Measurements from ENCODE around the gene CLNS1A. TPM values are rescaled to one million over a fixed set of nuclear protein-coding genes. Genes with fewer than 3 reads are reported as not detected.

The CLNS1A gene

GRCh38 chr11:77568916-77569675 lies 68.5 kb downstream of the CLNS1A start:
- no peaks in the 10 kb centered on the region for H3K9me3 ChIP-seq (replicated peaks in 1 of 2; ENCODE audit: control insufficient read depth in 2 of 2, insufficient read depth in 1 of 2, low read depth in 1 of 2, low read length in 2 of 2)
- H2AFZ ChIP-seq (ENCODE audit: low read length): no peak overlapping the region
- H3K4me2 ChIP-seq (ENCODE audit: insufficient read depth, low read length, poor library complexity, severe bottlenecking): no peak overlapping the region
- DNase-seq (ENCODE audit: low spot score): no peak
- H3K9ac ChIP-seq (ENCODE audit: low read depth, low read length, poor library complexity): no peak overlapping the region
- H2BK120ac ChIP-seq (ENCODE audit: low read depth, low read length): no peak overlapping the region
- H3K36me3 ChIP-seq (replicated peaks in 1 of 2; ENCODE audit: control insufficient read depth in 2 of 2, insufficient read depth in 2 of 2, low read length in 2 of 2): peaks cover 0 to 3% of the 10 kb centered on the region in 2 donors
- H4K91ac ChIP-seq (ENCODE audit: low read depth, low read length, poor library complexity): no peak overlapping the region
- H2AK5ac ChIP-seq (ENCODE audit: low read depth, low read length): no peak overlapping the region
- H3K27me3 ChIP-seq (ENCODE audit: control insufficient read depth in 3 of 3, insufficient read depth in 3 of 3, low read depth in 1 of 3, low read length in 3 of 3): no peaks in the 10 kb centered on the region
- H3K27ac ChIP-seq (replicated peaks; ENCODE audit: low read length): no peak overlapping the region
- H3K4ac ChIP-seq (ENCODE audit: low read length): no peak overlapping the region
- H3K79me1 ChIP-seq (ENCODE audit: low read depth, low read length): no peaks in the 10 kb centered on the region
- no CpG with 5 or more reads among the region's 3 CpGs for WGBS, 2 donors (ENCODE audit: extremely low coverage in 2 of 2, insufficient read length in 2 of 2, insufficient replicate concordance in 1 of 2)
- H3K23ac ChIP-seq (ENCODE audit: low read depth, low read length, poor library complexity): no peak overlapping the region
- H3K14ac ChIP-seq (ENCODE audit: low read length): no peak overlapping the region
- no peak overlapping the region for H2BK15ac ChIP-seq (ENCODE audit: low read length)
- no peak overlapping the region for H4K8ac ChIP-seq (ENCODE audit: low read depth, low read length)
- H2BK5ac ChIP-seq (ENCODE audit: low read length): no peak overlapping the region
- no peak overlapping the region for H3K18ac ChIP-seq (ENCODE audit: low read length)
- no peak overlapping the region for H2BK12ac ChIP-seq (ENCODE audit: low read length)
- H3K4me1 ChIP-seq (ENCODE audit: control insufficient read depth in 2 of 2, insufficient read depth in 1 of 2, low read depth in 1 of 2, low read length in 2 of 2): no peaks in the 10 kb centered on the region
- no peak overlapping the region for H3K4me3 ChIP-seq (ENCODE audit: low read length in 2 of 2)

- Histone ChIP-seq H3K14ac (ENCODE audit: low read length) (no peak overlapping the region), H2AK5ac (ENCODE audit: low read depth, low read length) (no peak overlapping the region), H2BK12ac (ENCODE audit: low read length) (no peak overlapping the region), H4K91ac (ENCODE audit: low read depth, low read length, poor library complexity) (no peak overlapping the region), H2AFZ (ENCODE audit: low read length) (no peak overlapping the region), H3K4me3 (ENCODE audit: low read length in 2 of 2) (no peak overlapping the region), H3K4ac (ENCODE audit: low read length) (no peak overlapping the region), H3K9ac (ENCODE audit: low read depth, low read length, poor library complexity) (no peak overlapping the region), H4K8ac (ENCODE audit: low read depth, low read length) (no peak overlapping the region), H2BK15ac (ENCODE audit: low read length) (no peak overlapping the region), H3K18ac (ENCODE audit: low read length) (no peak overlapping the region), H3K27me3 (ENCODE audit: control insufficient read depth in 3 of 3, insufficient read depth in 3 of 3, low read depth in 1 of 3, low read length in 3 of 3) (no peaks in the 10 kb centered on the region), H3K9me3 (replicated peaks in 1 of 2; ENCODE audit: control insufficient read depth in 2 of 2, insufficient read depth in 1 of 2, low read depth in 1 of 2, low read length in 2 of 2) (no peaks in the 10 kb centered on the region), H2BK5ac (ENCODE audit: low read length) (no peak overlapping the region), H2BK120ac (ENCODE audit: low read depth, low read length) (no peak overlapping the region), H3K79me1 (ENCODE audit: low read depth, low read length) (no peaks in the 10 kb centered on the region), H3K27ac (replicated peaks; ENCODE audit: low read length) (no peak overlapping the region), H3K36me3 (replicated peaks in 1 of 2; ENCODE audit: control insufficient read depth in 2 of 2, insufficient read depth in 2 of 2, low read length in 2 of 2) (peaks cover 0 to 3% of the 10 kb centered on the region in 2 donors), H3K4me1 (ENCODE audit: control insufficient read depth in 2 of 2, insufficient read depth in 1 of 2, low read depth in 1 of 2, low read length in 2 of 2) (no peaks in the 10 kb centered on the region), H3K4me2 (ENCODE audit: insufficient read depth, low read length, poor library complexity, severe bottlenecking) (no peak overlapping the region), H3K23ac (ENCODE audit: low read depth, low read length, poor library complexity) (no peak overlapping the region)
- WGBS, 2 donors (ENCODE audit: extremely low coverage in 2 of 2, insufficient read length in 2 of 2, insufficient replicate concordance in 1 of 2): no CpG with 5 or more reads among the region's 4 CpGs
- DNase-seq (ENCODE audit: low spot score): no peak
Measured at GRCh38 chr11:77568306-77568705, 69.3 kb downstream of the CLNS1A start.

Small RNAs within 50 kb of the gene (small RNA-seq; reads per million reads assigned to genes)
- not detected for gene RNU7-59P (ENCODE audit: insufficient read depth)

Measured in neuronal stem cell (in vitro differentiated cells).